Neuron (in vitro differentiated cells): ENCODE data around the gene KIF14.

ENCODE experiments used
- H2AFZ ChIP-seq: one replicate; pipeline ENCODE4 v1.6.1; 2013; ENCODE audit warnings: low read depth, mild to moderate bottlenecking, inconsistent platforms, low read length, moderate library complexity
- H3K27me3 ChIP-seq: one replicate; pipeline ENCODE4 v1.6.1; 2013; ENCODE audit warnings: low read length; ENCODE audit not compliant: insufficient read depth
- H3K36me3 ChIP-seq: one replicate; pipeline ENCODE4 v1.6.1; 2013; ENCODE audit warnings: low read length; ENCODE audit not compliant: insufficient read depth
- H3K4me1 ChIP-seq: one replicate; pipeline ENCODE4 v1.6.1; 2013; ENCODE audit warnings: low read length; ENCODE audit not compliant: insufficient read depth
- H3K4me3 ChIP-seq: 2 replicates; pipeline ENCODE4 v1.5.1; 2013; ENCODE audit warnings: mild to moderate bottlenecking, low read length, moderate library complexity
- H3K9me3 ChIP-seq: one replicate; pipeline ENCODE4 v1.6.1; 2013; ENCODE audit warnings: low read length

KIF14 gene

GRCh38 chr1:200620273-200621131, at the start of gene KIF14:
Gene KIF14, minus strand, starts transcription at chr1:200620751. Its CDS starts 2,028 bp downstream, at chr1:200618723.
- Histone ChIP-seq H2AFZ (peak within 1 kb of the TSS; percentile 95), H3K27me3 (no peaks in the 10 kb centered on the region), H3K4me3 (peak within 1 kb of the TSS; percentile 90), H3K36me3 (peaks cover 14% of the 10 kb centered on the region), H3K4me1 (peaks cover 17% of the 10 kb centered on the region), H3K9me3 (no peaks in the 10 kb centered on the region)

DNA sequence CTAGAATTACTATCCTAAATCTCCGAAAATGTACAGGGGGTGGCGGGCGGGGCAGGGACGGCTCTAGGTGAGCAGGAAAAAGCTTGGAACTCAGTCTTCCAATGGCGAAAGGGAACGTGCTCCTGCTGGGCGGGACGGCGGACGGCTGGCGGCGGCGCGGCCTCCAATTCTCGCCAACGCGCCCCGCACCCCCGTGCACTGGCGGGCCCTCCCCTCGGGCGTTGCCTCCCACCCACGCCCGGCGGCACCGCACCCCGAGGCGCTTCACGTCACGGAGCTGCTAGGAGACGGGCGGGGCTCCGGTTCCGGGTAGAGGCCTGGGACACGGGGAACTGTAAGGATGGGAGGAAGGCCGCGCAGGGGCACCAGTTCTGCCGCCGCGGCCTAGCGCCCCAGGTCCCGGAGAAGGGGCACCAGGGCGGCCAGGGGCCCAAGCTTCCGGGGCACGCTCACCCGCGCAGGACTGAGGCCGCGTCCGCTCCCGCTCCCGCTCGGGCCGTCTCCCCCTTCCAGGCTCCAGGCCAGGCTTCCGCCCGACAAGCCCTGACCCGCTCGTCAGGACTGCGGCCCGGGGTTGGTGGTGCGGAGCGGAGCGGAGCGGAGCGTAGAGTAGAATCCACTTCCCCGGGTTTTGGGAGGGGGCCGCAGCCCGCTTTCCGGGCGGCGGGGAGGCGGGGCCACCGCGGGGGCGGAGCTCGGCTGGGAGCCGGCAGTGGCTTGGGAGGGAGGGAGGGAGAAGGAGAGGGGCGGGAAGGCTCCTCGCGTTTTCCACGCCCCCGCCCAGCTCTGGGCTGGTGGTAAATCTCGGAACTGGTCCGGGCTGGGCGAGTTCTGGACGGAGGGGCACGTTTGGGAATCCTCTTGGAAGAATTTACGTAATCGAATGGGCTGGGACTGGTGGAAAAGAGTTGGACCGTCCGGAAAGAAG, 49.0 kb upstream of the KIF14 start, which contains the start of gene DDX59:
DDX59 (minus strand) TSS at position 594 of the 928 bp plus-strand sequence. CDS start 3,167 bp downstream, outside the sequence.
- H3K9me3 ChIP-seq: no peaks in the 10 kb centered on the region
- no peaks in the 10 kb centered on the region for H3K27me3 ChIP-seq
- peak within 1 kb of the TSS; percentile 69 for H3K4me3 ChIP-seq
- peaks cover 27% of the 10 kb centered on the region for H3K4me1 ChIP-seq
- peaks cover 16% of the 10 kb centered on the region for H3K36me3 ChIP-seq
- peak within 1 kb of the TSS; percentile 87 for H2AFZ ChIP-seq

DNA sequence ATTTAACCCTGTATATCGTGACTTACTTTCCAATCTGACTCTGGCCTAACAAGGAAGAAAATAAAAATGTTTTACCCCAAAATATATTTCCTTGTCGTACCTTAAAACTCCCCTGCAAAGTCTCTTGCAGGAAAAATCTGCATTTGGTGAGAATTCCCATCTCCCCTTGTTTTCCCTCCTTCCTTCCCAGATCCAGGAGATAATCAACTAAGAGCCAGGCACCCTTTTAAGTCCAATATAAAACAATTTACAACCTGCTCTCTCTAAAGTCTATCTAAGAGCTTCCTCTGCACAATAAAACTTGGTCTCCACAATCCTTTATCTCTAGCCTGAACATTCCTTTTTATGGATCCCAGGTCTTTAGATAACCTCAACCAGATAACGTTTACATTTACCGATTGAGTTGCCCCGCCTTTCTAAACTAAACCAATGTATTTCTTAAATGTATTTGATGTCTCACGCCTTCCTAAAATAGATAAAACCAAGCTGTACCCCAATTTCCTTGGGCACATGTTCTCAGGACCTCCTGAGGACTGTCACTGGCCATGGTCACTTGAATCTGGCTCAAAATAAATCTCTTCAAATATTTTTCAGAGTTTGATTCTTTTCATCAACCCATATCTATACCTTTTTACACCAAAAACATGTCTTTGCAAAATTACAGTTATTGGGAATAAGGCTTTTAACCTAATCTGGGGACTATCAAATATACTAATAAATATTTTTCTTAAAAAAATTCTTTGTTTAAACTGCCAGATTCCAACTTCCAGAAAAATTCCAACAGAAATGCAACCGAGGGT, 48.2 kb upstream of the KIF14 start:
- Histone ChIP-seq H3K4me3 (peak overlapping the region; percentile 69), H3K36me3 (peaks cover 23% of the 10 kb centered on the region), H3K4me1 (peaks cover 27% of the 10 kb centered on the region), H3K27me3 (no peaks in the 10 kb centered on the region), H3K9me3 (no peaks in the 10 kb centered on the region), H2AFZ (peak overlapping the region; percentile 87)

GRCh38 chr1:200666309-200666708, 45.8 kb upstream of the KIF14 start:
- H2AFZ ChIP-seq: no peak overlapping the region
- no peaks in the 10 kb centered on the region for H3K9me3 ChIP-seq
- no peak overlapping the region for H3K4me3 ChIP-seq
- peaks cover 27% of the 10 kb centered on the region for H3K4me1 ChIP-seq
- no peaks in the 10 kb centered on the region for H3K27me3 ChIP-seq
- peaks cover 46% of the 10 kb centered on the region for H3K36me3 ChIP-seq

DNA sequence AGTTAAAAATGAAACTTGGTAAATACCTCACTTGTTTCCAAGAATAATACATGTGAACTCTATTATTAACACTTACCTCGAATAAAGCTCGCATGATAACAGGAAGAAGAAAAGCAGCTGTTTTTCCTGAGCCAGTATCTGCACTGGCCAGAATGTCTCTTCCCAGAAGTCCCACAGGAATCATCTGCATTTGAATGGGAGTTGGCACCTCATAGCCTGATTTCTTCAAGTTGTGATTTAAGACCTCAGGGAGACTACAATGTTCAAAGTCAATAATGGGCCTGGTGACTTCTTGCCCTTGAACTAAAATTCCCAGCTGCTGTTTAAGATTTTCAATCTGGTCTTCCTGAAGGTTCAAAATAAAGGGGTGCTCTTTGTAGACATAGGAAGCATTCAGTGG, 45.3 kb upstream of the KIF14 start:
- Histone ChIP-seq H3K9me3 (no peaks in the 10 kb centered on the region), H3K4me3 (no peak overlapping the region), H2AFZ (no peak overlapping the region), H3K4me1 (peaks cover 24% of the 10 kb centered on the region), H3K36me3 (peaks cover 49% of the 10 kb centered on the region), H3K27me3 (no peaks in the 10 kb centered on the region)

- Histone ChIP-seq H3K36me3 (peaks cover 87% of the 10 kb centered on the region), H3K4me3 (no peak overlapping the region), H3K4me1 (peaks cover under 1% of the 10 kb centered on the region), H3K9me3 (no peaks in the 10 kb centered on the region), H2AFZ (no peak overlapping the region), H3K27me3 (no peaks in the 10 kb centered on the region)
These were observed 40.2 kb upstream of the KIF14 start for GRCh38 chr1:200660719-200661118.

- H3K4me1 ChIP-seq: no peaks in the 10 kb centered on the region
- peaks cover 85% of the 10 kb centered on the region for H3K36me3 ChIP-seq
- H3K4me3 ChIP-seq: no peak overlapping the region
- H3K9me3 ChIP-seq: no peaks in the 10 kb centered on the region
- H2AFZ ChIP-seq: no peak overlapping the region
- H3K27me3 ChIP-seq: no peaks in the 10 kb centered on the region
These were observed 38.7 kb upstream of the KIF14 start for GRCh38 chr1:200659269-200659668.

DNA sequence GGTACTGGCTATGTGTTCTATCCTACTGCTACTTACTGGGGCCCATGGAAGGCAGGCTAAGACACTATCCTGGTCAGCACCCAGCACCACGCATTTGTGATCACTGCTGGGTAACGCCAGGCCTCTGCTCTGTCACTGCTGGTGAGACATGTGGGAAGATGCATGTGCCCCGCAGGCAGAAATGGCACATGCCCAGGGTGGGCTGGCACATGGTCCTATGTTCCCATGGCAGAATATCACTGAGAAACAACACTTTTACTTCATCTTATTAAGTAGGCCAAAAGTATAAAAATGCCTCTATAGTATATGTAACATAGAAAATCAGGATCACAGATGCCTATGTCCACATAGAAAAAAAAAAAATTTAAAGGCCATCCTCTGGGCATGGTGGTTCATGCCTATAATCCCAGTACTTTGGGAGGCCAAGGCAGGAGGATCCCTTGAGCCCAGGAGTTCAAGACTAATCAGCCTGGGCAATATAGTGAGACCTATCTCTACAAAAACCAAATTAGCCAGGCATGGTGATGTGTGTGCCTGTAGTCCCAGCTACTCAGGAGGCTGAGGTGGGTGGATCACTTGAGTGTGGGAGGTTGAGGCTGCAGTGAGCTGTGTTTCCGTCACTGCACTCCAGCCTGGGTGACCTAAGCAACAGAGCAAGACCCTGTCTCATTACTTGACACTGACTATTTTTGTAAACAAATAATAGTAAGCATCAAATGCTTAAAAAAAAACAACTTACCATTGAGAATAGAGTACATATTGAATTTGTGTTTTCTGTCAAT, 37.7 kb upstream of the KIF14 start:
- Histone ChIP-seq H3K4me3 (no peak overlapping the region), H3K9me3 (no peaks in the 10 kb centered on the region), H3K27me3 (no peaks in the 10 kb centered on the region), H3K4me1 (no peaks in the 10 kb centered on the region), H3K36me3 (peaks cover 82% of the 10 kb centered on the region), H2AFZ (no peak overlapping the region)

DNA sequence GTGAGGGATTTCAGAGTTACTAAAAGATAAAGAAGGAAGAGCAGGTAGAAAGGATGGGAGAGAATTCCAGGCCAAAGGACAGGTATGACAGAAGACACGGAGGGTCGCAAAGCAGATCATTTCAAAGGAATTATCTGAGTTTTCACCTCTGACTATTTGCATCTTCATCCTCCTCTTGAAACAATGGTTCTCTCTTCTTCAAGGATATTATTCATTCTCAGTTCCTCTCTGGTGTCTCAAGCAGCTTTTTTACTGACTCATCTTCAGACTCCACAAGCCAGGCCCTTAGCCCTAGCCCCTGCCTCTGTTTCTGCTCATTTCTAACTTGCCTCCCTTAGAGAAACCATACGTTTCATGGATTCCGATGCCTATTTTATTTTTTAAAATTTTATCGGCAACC, 34.1 kb upstream of the KIF14 start:
- Histone ChIP-seq H3K4me3 (no peak overlapping the region), H3K27me3 (no peaks in the 10 kb centered on the region), H3K4me1 (no peaks in the 10 kb centered on the region), H3K36me3 (peaks cover 60% of the 10 kb centered on the region), H3K9me3 (no peaks in the 10 kb centered on the region), H2AFZ (no peak overlapping the region)

- no peak overlapping the region for H3K4me3 ChIP-seq
- no peaks in the 10 kb centered on the region for H3K4me1 ChIP-seq
- peaks cover 50% of the 10 kb centered on the region for H3K36me3 ChIP-seq
- no peaks in the 10 kb centered on the region for H3K9me3 ChIP-seq
- H3K27me3 ChIP-seq: no peaks in the 10 kb centered on the region
- no peak overlapping the region for H2AFZ ChIP-seq
These were observed 32.5 kb upstream of the KIF14 start for GRCh38 chr1:200653022-200653462.

- Histone ChIP-seq H3K27me3 (no peaks in the 10 kb centered on the region), H3K9me3 (no peaks in the 10 kb centered on the region), H3K36me3 (peaks cover 50% of the 10 kb centered on the region), H2AFZ (no peak overlapping the region), H3K4me3 (no peak overlapping the region), H3K4me1 (no peaks in the 10 kb centered on the region)
These were observed 31.8 kb upstream of the KIF14 start for GRCh38 chr1:200652378-200652777.

DNA sequence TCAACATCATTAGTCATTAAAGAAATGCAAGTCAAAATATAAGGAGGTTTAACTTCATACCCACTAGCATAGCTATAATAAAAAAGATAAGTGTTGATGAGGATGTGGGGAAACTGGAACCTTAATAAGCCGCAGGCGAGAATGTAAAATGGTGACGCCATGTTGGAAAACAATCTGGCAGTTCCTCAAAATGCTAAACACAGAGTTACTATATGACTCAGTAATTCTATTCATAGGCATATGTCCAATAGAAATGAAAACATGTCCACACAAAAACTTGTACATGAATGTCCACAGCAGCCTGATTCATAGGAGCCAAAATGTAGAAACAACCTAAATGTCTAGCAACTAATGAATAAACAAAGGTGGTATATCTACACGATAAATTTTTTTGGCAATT, 26.0 kb upstream of the KIF14 start:
- Histone ChIP-seq H3K9me3 (no peaks in the 10 kb centered on the region), H2AFZ (no peak overlapping the region), H3K27me3 (no peaks in the 10 kb centered on the region), H3K4me1 (no peaks in the 10 kb centered on the region), H3K36me3 (peaks cover 27% of the 10 kb centered on the region), H3K4me3 (no peak overlapping the region)
